Right lobe of liver (tissue), 6 donors: ENCODE data around the gene RALBP1. TPM values are rescaled to one million over a fixed set of nuclear protein-coding genes. Genes with fewer than 3 reads are reported as not detected.
"Not testable (repeated sequence)": the region's sequence is repeated elsewhere in the genome, so short reads cannot be mapped to it uniquely, and the experiment has no call there.

Experiments used
- ATAC-seq, 4 donors: fragments of 200-7000 bp; cut with Tn5 transposase; one replicate each; pipeline ENCODE4 v1.9.1; 2020; ENCODE audit warnings: mild to moderate bottlenecking in 4 of 4, moderate library complexity in 4 of 4
- DNase-seq, 3 donors: peaks; one replicate each; pipeline ENCODE4 v3.0.0-alpha.2; 2020
- H3K27ac ChIP-seq, 3 donors: fragments of 200-600 bp; one replicate each; pipeline ENCODE4 v1.8.0; 2022
- H3K27me3 ChIP-seq, 2 donors: fragments of 200-600 bp; one replicate each; pipeline ENCODE4 v1.8.0; 2022
- H3K36me3 ChIP-seq, 4 donors: fragments of 200-600 bp; sonication (generic) in 1 of 4; one replicate each; pipeline versions ENCODE4 v1.5.1 to v1.8.0; 2017 to 2022; ENCODE audit warnings: control low read depth in 1 of 4
- H3K4me1 ChIP-seq, 4 donors: fragments of 200-600 bp; sonication (generic) in 1 of 4; one replicate each; pipeline versions ENCODE4 v1.5.1 to v1.8.0; 2017 to 2022; ENCODE audit warnings: control low read depth in 1 of 4
- H3K4me3 ChIP-seq, 3 donors: fragments of 200-600 bp; one replicate each; pipeline ENCODE4 v1.8.0; 2022
- H3K9me3 ChIP-seq, 4 donors: fragments of 200-600 bp; sonication (generic) in 1 of 4; one replicate each; pipeline versions ENCODE4 v1.5.1 to v1.8.0; 2017 to 2022; ENCODE audit warnings: control low read depth in 1 of 4
- POLR2A ChIP-seq: fragments of 450-650 bp; IDR thresholded peaks from one replicate; pipeline ENCODE4 v1.6.1; 2017; ENCODE audit warnings: antibody characterized with exemption, mild to moderate bottlenecking
- WGBS: methylation state at CpG from one replicate; pipeline ENCODE4 v1.1.6; 2018; ENCODE audit warnings: low coverage, low lambda C conversion rate; ENCODE audit not compliant: insufficient coverage; ENCODE audit errors: missing lambda C conversion rate; 5-methylcytosine and 5-hydroxymethylcytosine counted together
- intact Hi-C, 2 donors: fragments of 100-400 bp; cut with DNase I; formaldehyde crosslinking; loops; one replicate each; pipeline versions ENCODE4 v1.11.2 to v1.14.1; 2022
- total RNA-seq, 6 experiments: library from RNA; depleted of rRNA in 2 of 6; stranded (reverse); fragments of >200 nt in 2 of 6; fragmentation: NEBNext Ultra II Directional in 3 of 6; extraction: Animal tissue kit (Norgen Biotek cat#: 25700) in 3 of 6; gene quantifications; one replicate each; pipeline versions ENCODE4 v1.1.0 to v1.2.4, GENCODE V29; 2016 to 2023
- TF ChIP-seq, protein P1 (sequence below), 4 donors: fragments of 200-600 bp in 3 of 4; fragments of 450-650 bp in 1 of 4; IDR thresholded peaks; one replicate each; pipeline versions ENCODE4 v1.5.1 to v1.8.0; 2016 to 2022; ENCODE audit warnings: antibody characterized with exemption in 4 of 4, mild to moderate bottlenecking in 2 of 4
- donor health status: DM: no; HTN: yes; CAD: no.
- donor health status: DM: no; HTN: no; CAD: no.
- donor health status: DM: no; HTN: no; CAD: no.
- donor health status: DM: no; HTN: yes; CAD: no.
- donor health status: DM: no; HTN: yes; CAD: no.

The RALBP1 gene
- total RNA-seq, 6 experiments from 2014 or later: 16.3 to 35.9 (median 21.5) TPM

GRCh38 chr18:9469685-9470084 lies 5.6 kb upstream of the RALBP1 start:
- H3K4me1 ChIP-seq: no peaks in the 10 kb centered on the region
- H3K27ac ChIP-seq: no peak overlapping the region
- H3K27me3 ChIP-seq: no peaks in the 10 kb centered on the region
- ATAC-seq (no peak), DNase-seq (no peak)
- no peak overlapping the region for H3K4me3 ChIP-seq
- intact Hi-C loops: no loop called here
- no peaks in the 10 kb centered on the region for H3K36me3 ChIP-seq
- peaks cover 0 to 12% (median 0%) of the 10 kb centered on the region in 4 donors for H3K9me3 ChIP-seq
- no peak for TF ChIP-seq POLR2A
- TF ChIP-seq, protein P1, sequence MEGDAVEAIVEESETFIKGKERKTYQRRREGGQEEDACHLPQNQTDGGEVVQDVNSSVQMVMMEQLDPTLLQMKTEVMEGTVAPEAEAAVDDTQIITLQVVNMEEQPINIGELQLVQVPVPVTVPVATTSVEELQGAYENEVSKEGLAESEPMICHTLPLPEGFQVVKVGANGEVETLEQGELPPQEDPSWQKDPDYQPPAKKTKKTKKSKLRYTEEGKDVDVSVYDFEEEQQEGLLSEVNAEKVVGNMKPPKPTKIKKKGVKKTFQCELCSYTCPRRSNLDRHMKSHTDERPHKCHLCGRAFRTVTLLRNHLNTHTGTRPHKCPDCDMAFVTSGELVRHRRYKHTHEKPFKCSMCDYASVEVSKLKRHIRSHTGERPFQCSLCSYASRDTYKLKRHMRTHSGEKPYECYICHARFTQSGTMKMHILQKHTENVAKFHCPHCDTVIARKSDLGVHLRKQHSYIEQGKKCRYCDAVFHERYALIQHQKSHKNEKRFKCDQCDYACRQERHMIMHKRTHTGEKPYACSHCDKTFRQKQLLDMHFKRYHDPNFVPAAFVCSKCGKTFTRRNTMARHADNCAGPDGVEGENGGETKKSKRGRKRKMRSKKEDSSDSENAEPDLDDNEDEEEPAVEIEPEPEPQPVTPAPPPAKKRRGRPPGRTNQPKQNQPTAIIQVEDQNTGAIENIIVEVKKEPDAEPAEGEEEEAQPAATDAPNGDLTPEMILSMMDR (IDR thresholded peaks at IDR 0.05): no peak

DNA sequence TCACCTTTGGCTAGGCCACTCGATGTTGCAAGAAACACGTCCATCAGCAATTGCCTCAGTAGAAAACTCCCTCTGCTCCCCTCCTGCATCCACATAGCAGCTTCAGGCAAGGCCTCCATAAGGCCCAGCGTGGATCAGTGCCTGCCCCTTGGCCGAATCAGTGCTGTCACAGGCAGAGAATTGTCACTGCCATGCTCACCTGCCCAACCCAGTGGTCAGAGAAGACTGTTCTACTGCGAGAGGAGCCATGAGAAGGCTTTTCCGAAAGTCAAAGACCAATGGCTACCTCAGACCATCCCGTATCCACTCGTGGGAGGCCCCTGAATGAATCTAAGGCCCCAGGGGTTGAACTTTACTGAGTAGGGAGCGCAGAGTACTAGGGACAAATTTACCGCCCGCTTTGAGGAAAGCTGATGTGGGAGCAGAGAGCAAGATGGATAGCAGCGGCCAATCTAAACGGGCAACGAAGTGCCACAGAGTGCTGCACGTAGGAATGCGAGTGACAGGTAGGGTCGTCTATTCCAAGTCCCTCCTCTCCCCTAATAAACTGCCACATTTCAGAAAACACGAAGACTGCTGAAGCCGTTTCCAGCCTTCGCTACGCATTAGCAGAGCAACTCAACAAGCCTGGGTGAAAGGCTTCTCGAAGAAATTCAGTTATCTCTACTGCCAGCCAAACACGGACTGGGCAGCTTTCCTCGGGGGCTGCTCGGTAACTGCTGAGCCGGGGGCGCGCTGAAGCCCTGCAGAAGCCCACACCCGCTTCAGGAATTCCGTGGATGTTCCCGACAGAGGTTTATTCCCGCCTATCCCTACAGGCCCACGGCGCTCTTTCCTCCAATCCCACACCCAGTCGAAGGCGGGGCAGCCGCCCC lies 968 bp upstream of the RALBP1 start:
- H3K36me3 ChIP-seq: no peaks in the 10 kb centered on the region
- H3K9me3 ChIP-seq: no peaks in the 10 kb centered on the region
- peak; percentile 70 to 79 (median 74) for ATAC-seq
- H3K27ac ChIP-seq: peak overlapping the region; percentile 67 to 93 (median 68)
- intact Hi-C loops: no loop called here
- WGBS: 62% methylated on average over 10 of the region's 37 CpGs
- peak in 1 of 3 donors; percentile 86 for DNase-seq
- H3K4me3 ChIP-seq: peak overlapping the region; percentile 65 to 78 (median 67)
- TF ChIP-seq, protein P1 (IDR thresholded peaks at IDR 0.05): peak in 1 of 4 donors; percentile 11
- no peak for TF ChIP-seq POLR2A
- H3K4me1 ChIP-seq: peaks cover 0 to 4% (median 0%) of the 10 kb centered on the region in 4 donors
- no peaks in the 10 kb centered on the region for H3K27me3 ChIP-seq

DNA sequence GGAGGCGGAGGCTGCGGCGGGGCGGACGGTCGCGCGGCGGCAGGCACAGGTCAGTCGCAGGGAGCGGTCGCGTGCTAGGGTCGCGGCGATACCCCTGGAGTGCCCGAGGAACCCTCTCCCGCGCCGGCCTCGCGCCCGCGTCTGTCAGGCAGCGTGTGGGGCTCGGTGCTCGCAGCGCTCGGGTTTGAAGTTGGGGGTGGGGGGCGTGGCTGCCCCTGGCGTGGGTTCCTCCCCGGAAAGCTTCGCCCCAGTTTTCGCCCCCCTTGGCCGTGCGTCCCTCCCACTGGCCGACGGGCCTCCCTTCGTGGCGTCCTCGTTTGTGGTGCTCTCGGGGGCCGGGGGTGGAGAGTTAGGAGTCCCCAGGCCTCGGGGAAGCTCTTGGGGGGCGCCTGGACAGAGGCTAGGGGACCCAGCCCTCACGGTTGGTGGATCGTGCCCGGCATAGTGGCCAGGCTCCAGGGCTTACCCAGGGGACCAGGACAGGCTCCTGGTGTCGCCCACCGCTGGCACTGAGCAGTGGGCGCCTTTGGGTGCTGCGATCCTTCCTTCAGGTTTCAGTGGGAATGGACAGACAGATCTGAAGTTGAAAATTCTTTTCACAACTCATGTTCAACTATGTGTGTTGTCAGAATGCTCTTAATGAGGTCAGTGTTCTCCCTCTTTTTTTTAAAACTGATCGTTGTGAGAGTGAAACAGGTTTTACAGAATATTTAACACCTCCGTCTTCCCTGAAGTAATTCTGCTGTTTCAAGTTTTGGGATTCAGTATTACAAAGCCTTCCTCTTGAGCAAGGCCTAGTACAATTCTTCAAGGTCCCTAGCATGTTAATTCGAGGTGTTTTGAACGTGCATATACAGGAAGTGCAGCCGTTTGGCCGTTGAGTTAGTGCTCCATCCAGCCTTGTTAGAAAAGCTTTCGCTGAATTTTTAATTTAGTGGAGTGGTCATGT lies 604 bp downstream of the RALBP1 start:
- whole genome bisulfite sequencing: 1% methylated on average over 11 of the region's 59 CpGs

DNA sequence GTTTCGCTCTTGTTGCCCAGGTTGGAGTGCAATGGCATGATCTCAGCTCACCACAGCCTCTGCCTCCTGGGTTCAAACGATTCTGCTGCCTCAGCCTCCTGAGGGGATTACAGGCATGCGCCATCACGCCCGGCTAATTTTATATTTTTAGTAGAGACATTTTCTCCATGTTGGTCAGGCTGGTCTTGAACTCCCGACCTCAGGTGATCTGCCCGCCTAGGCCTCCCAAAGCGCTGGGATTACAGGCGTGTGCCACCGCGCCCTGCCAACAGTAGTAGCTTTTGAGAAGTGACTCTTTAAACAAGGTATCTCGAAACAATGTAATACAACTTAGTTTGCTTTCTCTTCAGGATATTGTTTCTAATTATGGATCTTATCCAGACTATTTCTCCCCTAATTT lies 1.6 kb downstream of the RALBP1 start:
- H3K27me3 ChIP-seq, H3K27ac ChIP-seq, H3K4me3 ChIP-seq, H3K9me3 ChIP-seq, DNase-seq, intact Hi-C loops, ATAC-seq, H3K4me1 ChIP-seq, H3K36me3 ChIP-seq: not testable (repeated sequence)
- 84% methylated on average over 5 of the region's 12 CpGs for WGBS

More for the DNA sequence above, 604 bp downstream of the RALBP1 start:
- no peak for DNase-seq
- Histone ChIP-seq H3K27ac (peak overlapping the region; percentile 73 to 93 (median 75)), H3K27me3 (no peaks in the 10 kb centered on the region), H3K9me3 (no peaks in the 10 kb centered on the region), H3K36me3 (no peaks in the 10 kb centered on the region), H3K4me3 (peak overlapping the region; percentile 65 to 78 (median 67)), H3K4me1 (peaks cover 0 to 4% (median 0%) of the 10 kb centered on the region in 4 donors)
- intact Hi-C loops: no loop called here
- TF ChIP-seq POLR2A: no peak
- TF ChIP-seq, protein P1 (IDR thresholded peaks at IDR 0.05): no peak
- ATAC-seq: no peak
